Hepatocyte (in vitro differentiated cells): Measurements from ENCODE around the gene SLC39A12. TPM values are rescaled to one million over a fixed set of nuclear protein-coding genes. Genes with fewer than 3 reads are reported as not detected.

Source experiments
- DNase-seq: peaks from one replicate; pipeline ENCODE4 v3.0.0-alpha.2; 2016; ENCODE audit warnings: low spot score
- H2AFZ ChIP-seq: fragments of 200-600 bp; sonication (generic); 2 replicates; pipeline ENCODE4 v1.6.0; 2016; ENCODE audit warnings: antibody characterized with exemption, mild to moderate bottlenecking
- H3K27ac ChIP-seq: fragments of 200-600 bp; sonication (generic); 2 replicates; pipeline ENCODE4 v1.5.1; 2016; ENCODE audit warnings: mild to moderate bottlenecking
- H3K27me3 ChIP-seq: fragments of 200-600 bp; sonication (generic); 2 replicates; pipeline ENCODE4 v1.6.1; 2016
- H3K36me3 ChIP-seq: fragments of 200-600 bp; sonication (generic); replicated peaks from 2 replicates; pipeline ENCODE4 v1.5.1; 2016; ENCODE audit warnings: low read depth; ENCODE audit not compliant: insufficient read depth
- H3K4me1 ChIP-seq: fragments of 200-600 bp; sonication (generic); 2 replicates; pipeline ENCODE4 v1.5.1; 2016; ENCODE audit warnings: mild to moderate bottlenecking, moderate library complexity; ENCODE audit not compliant: insufficient read depth
- H3K4me2 ChIP-seq: fragments of 200-600 bp; sonication (generic); 2 replicates; pipeline ENCODE4 v1.6.0; 2016
- H3K4me3 ChIP-seq: fragments of 200-600 bp; sonication (generic); 2 replicates; pipeline ENCODE4 v1.5.1; 2016; ENCODE audit warnings: mild to moderate bottlenecking
- H3K79me2 ChIP-seq: fragments of 200-600 bp; sonication (generic); 2 replicates; pipeline ENCODE4 v1.6.0; 2017; ENCODE audit warnings: mild to moderate bottlenecking
- H3K9me2 ChIP-seq: fragments of 200-600 bp; sonication (generic); replicated peaks from 2 replicates; pipeline ENCODE4 v1.6.0; 2017; ENCODE audit warnings: mild to moderate bottlenecking; ENCODE audit not compliant: insufficient read depth
- H3K9me3 ChIP-seq: fragments of 200-600 bp; sonication (generic); 2 replicates; pipeline ENCODE4 v1.5.1; 2016; ENCODE audit warnings: low read depth, mild to moderate bottlenecking
- H4K20me1 ChIP-seq: fragments of 200-600 bp; sonication (generic); 2 replicates; pipeline ENCODE4 v1.6.0; 2016; ENCODE audit warnings: mild to moderate bottlenecking; ENCODE audit not compliant: insufficient read depth, poor library complexity, severe bottlenecking
- CTCF ChIP-seq: fragments of 200-600 bp; sonication (generic); IDR thresholded peaks from 2 replicates; pipeline ENCODE4 v1.5.1; 2016; ENCODE audit warnings: antibody characterized with exemption, mild to moderate bottlenecking; ENCODE audit not compliant: poor library complexity
- EZH2 ChIP-seq: fragments of 200-600 bp; sonication (generic); IDR thresholded peaks from 2 replicates; pipeline ENCODE4 v1.6.1; 2016; ENCODE audit warnings: antibody characterized with exemption, mild to moderate bottlenecking, borderline replicate concordance
- EZH2phosphoT487 ChIP-seq: fragments of 200-600 bp; sonication (generic); IDR thresholded peaks from one replicate; pipeline ENCODE4 v1.6.1; 2018; ENCODE audit warnings: antibody characterized with exemption, mild to moderate bottlenecking, low read depth, moderate library complexity; ENCODE audit not compliant: unreplicated experiment, severe bottlenecking
- WGBS: methylation state at CpG from one replicate; pipeline ENCODE4 v1.1.6; 2016; ENCODE audit warnings: low lambda C conversion rate; ENCODE audit errors: missing lambda C conversion rate; 5-methylcytosine and 5-hydroxymethylcytosine counted together
- polyA plus RNA-seq: library from polyadenylated mRNA; unstranded; fragments of >200 nt; fragmentation: Nextera tagmentation; extraction: Ambion mirVana; gene quantifications from 2 replicates; pipeline ENCODE4 v1.2.1, GENCODE V29; 2016
- total RNA-seq: library from RNA; depleted of rRNA; stranded (reverse); fragments of >200 nt; gene quantifications from 2 replicates; pipeline ENCODE4 v1.2.3, GENCODE V29; 2014

SLC39A12 gene
- total and polyA plus RNA-seq, 2 experiments from 2014 or later: not detected

DNA sequence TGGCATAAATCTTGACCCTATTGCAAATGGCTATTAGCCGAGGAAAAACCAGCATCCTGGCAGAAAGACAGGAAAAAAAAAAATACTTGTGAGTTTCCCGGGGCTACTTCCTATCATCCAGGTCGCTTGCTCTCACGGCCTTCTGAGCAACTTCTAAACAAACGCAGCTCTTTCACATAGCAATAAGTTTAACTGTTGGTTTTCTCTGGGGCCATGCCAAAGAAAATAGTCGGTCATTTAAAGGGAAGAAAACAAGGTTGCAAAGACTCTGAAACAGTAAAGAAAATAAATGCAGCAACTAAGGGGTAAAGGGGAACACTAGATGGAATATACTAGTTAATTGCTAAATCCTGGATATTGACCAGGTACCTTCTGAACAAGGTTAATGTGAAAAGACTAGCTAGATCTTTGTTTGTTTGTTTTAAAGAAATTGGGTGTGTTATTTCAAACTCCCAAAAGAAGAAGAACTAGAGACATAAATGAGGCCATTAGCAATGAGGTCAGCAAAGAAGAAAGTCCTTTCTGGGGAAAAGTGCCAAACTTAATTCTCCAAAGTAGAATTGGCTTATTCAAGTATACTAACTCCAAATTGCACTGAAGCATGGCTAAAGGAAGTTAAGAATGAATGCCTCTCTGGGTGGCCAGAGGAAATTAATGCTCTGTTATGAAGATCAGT lies 54.2 kb downstream of the SLC39A12 start:
- H2AFZ ChIP-seq: no peak overlapping the region
- H3K4me2 ChIP-seq: peak overlapping the region; percentile 34
- H3K27ac ChIP-seq: no peak overlapping the region

GRCh38 chr10:18008986-18009385 lies 57.3 kb downstream of the SLC39A12 start:
- Histone ChIP-seq H4K20me1 (no peaks in the 10 kb centered on the region), H3K79me2 (no peaks in the 10 kb centered on the region), H3K9me3 (no peaks in the 10 kb centered on the region), H2AFZ (no peak overlapping the region), H3K4me2 (no peak overlapping the region), H3K4me1 (no peaks in the 10 kb centered on the region), H3K27ac (no peak overlapping the region), H3K27me3 (no peaks in the 10 kb centered on the region), H3K9me2 (no peaks in the 10 kb centered on the region), H3K36me3 (no peaks in the 10 kb centered on the region), H3K4me3 (no peak overlapping the region)
- DNase-seq: no peak
- TF ChIP-seq EZH2 (no peak), CTCF (no peak), EZH2phosphoT487 (no peak)
- WGBS: 73% methylated on average over 1 of the region's 1 CpG

More for the DNA sequence above, 54.2 kb downstream of the SLC39A12 start:
- Histone ChIP-seq H3K9me2 (no peaks in the 10 kb centered on the region), H3K4me3 (no peak overlapping the region), H3K36me3 (no peaks in the 10 kb centered on the region), H4K20me1 (no peaks in the 10 kb centered on the region), H3K9me3 (no peaks in the 10 kb centered on the region), H3K4me1 (no peaks in the 10 kb centered on the region), H3K79me2 (no peaks in the 10 kb centered on the region), H3K27me3 (no peaks in the 10 kb centered on the region)
- WGBS: 29% methylated on average over 6 of the region's 6 CpGs
- no peak for TF ChIP-seq CTCF
- no peak for TF ChIP-seq EZH2
- no peak for TF ChIP-seq EZH2phosphoT487
- no peak for DNase-seq

DNA sequence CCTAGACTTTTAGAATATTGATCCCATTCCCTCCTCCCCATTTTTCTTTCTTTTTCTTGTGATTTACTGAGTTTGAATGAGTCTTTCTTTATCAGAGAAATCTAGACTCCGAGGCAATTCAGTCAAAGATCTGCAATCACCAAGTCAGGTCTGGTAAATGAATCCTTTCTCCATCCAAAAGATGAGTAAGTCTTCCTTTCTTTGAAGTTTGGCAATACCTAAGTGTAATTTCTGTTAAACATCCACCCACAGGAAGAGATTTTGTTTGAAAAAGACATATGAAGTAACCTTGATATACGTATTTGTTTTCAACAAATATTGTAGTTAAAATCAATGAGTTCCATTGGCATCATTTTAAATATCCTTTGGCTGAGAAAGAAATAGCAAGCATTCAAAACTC lies 58.3 kb downstream of the SLC39A12 start:
- Histone ChIP-seq H3K4me3 (no peak overlapping the region), H3K9me3 (no peaks in the 10 kb centered on the region), H3K27me3 (no peaks in the 10 kb centered on the region), H3K79me2 (no peaks in the 10 kb centered on the region), H3K4me2 (no peak overlapping the region), H3K4me1 (no peaks in the 10 kb centered on the region), H2AFZ (no peak overlapping the region), H3K36me3 (no peaks in the 10 kb centered on the region), H3K9me2 (no peaks in the 10 kb centered on the region), H3K27ac (no peak overlapping the region), H4K20me1 (no peaks in the 10 kb centered on the region)
- WGBS: 64% methylated on average over 2 of the region's 2 CpGs
- no peak for DNase-seq
- TF ChIP-seq EZH2: no peak
- no peak for TF ChIP-seq CTCF
- TF ChIP-seq EZH2phosphoT487: no peak
